Mucosa of stomach (tissue), 1 donor: Measurements from ENCODE around the gene ALKAL2.

Source experiments
- H3K27me3 ChIP-seq: one replicate; pipeline ENCODE4 v1.7.0; 2013; ENCODE audit warnings: mild to moderate bottlenecking, low read length; ENCODE audit not compliant: control insufficient read depth, insufficient read depth
- H3K36me3 ChIP-seq: one replicate; pipeline ENCODE4 v1.7.0; 2013; ENCODE audit warnings: low read length; ENCODE audit not compliant: control insufficient read depth, insufficient read depth
- H3K4me1 ChIP-seq: one replicate; pipeline ENCODE4 v1.7.0; 2013; ENCODE audit warnings: mild to moderate bottlenecking, low read length; ENCODE audit not compliant: control insufficient read depth, insufficient read depth
- H3K4me3 ChIP-seq: one replicate; pipeline ENCODE4 v1.7.0; 2013; ENCODE audit warnings: low read length
- H3K9ac ChIP-seq: one replicate; pipeline ENCODE4 v1.7.0; 2013; ENCODE audit warnings: mild to moderate bottlenecking, low read length, moderate library complexity
- H3K9me3 ChIP-seq: one replicate; pipeline ENCODE4 v1.7.0; 2013; ENCODE audit warnings: mild to moderate bottlenecking, low read length, moderate library complexity; ENCODE audit not compliant: control insufficient read depth
- donor health status: Pancreatic carcinoma.

The ALKAL2 gene

DNA sequence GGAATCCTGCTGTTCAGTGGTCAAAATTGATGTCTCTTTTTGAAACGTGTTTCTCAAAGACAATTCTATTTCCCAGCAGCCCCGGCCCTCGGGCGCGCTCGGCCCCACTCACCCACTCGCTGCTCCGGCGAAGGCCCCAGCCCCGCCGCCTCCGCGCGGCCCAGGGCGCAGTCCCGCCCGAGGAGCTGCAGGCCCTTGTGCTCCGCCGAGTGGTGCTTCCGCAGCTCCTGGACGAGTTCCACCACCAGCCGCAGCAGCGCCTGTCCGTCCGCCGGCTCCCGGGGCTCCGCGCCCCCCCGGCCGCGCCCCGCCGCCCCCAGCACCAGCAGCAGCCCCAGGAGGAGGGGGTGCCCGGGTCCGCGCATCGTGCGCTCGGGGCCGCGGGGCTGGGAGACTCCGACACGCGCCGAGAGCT, 413 bp downstream of the ALKAL2 start:
- no peaks in the 10 kb centered on the region for H3K9me3 ChIP-seq
- H3K9ac ChIP-seq = no peak overlapping the region
- no peak overlapping the region for H3K4me3 ChIP-seq
- H3K36me3 ChIP-seq = no peaks in the 10 kb centered on the region
- peaks cover 8% of the 10 kb centered on the region for H3K4me1 ChIP-seq
- H3K27me3 ChIP-seq = peaks cover 31% of the 10 kb centered on the region

DNA sequence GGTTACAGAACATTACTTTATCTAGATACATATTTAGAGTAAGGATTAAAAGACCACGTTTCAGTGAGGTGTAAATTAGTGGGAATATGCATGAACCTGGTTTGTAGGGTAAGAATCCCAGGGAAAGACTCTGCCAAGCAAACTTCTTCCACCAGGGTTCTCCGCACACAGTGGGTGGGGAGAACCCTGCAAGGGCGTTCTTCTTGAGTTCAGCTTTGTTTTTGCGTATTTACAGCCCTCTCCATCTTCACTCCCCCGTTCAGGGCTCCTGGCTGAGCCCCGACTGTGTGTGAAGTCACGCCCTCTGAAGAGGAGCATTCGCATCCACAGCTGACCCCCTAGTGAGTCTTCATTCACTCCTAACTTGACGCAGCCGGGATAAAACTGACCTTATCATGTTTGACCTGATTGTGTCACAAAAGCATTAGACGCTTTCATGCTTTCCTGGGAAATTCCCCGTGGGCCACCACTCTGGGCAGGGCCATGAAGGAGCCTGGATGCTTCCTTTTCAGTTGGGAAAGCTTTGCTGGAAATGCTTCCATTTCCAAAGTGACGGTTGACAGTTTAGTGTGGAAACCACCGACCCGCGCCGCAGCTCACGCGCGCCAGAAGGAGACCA, 1.0 kb downstream of the ALKAL2 start:
- Histone ChIP-seq H3K4me3 (no peak overlapping the region), H3K27me3 (peaks cover 31% of the 10 kb centered on the region), H3K36me3 (no peaks in the 10 kb centered on the region), H3K9ac (no peak overlapping the region), H3K4me1 (peaks cover 8% of the 10 kb centered on the region), H3K9me3 (no peaks in the 10 kb centered on the region)

DNA sequence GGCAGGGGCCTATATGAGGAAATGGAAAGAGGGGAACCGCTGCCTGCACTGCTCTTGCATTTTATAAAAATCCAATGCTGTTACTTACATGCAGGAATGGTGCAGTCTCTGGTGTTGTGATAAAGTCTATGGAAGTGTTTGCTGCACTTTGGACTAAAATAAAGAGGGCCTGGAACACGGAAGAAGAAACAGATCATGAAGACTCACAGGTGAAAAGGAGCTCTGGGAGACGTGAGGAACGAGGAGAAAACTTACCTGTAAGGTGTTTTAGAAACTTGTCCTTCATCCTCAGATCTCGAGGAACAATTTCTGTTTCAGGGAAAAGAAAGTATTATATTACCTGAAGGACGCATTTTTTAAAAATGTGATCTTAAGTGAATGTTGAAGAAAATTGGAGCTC, 1.9 kb downstream of the ALKAL2 start:
- Histone ChIP-seq H3K27me3 (peaks cover 31% of the 10 kb centered on the region), H3K36me3 (no peaks in the 10 kb centered on the region), H3K4me1 (peaks cover 8% of the 10 kb centered on the region), H3K9me3 (no peaks in the 10 kb centered on the region), H3K9ac (no peak overlapping the region), H3K4me3 (no peak overlapping the region)

DNA sequence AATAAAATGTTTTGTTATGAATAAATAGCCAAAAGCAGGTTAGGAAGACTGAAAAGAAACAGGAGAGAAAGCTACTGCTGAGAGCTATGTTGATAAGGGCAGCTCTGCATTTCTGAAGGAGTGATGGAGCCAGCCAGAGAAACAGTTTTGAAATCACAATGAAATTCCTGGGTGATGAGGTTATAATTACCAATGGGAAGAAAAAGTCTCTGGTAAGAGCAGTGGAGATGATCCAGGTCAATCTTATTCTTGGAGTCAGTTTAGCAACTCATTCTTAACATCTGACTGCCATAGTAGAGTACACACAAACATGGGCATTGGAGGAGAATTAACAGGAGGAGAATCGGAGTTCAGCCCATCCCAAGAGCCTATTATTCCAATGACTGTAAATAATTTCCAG, 2.4 kb downstream of the ALKAL2 start:
- Histone ChIP-seq H3K4me3 (no peak overlapping the region), H3K4me1 (peaks cover 8% of the 10 kb centered on the region)

DNA sequence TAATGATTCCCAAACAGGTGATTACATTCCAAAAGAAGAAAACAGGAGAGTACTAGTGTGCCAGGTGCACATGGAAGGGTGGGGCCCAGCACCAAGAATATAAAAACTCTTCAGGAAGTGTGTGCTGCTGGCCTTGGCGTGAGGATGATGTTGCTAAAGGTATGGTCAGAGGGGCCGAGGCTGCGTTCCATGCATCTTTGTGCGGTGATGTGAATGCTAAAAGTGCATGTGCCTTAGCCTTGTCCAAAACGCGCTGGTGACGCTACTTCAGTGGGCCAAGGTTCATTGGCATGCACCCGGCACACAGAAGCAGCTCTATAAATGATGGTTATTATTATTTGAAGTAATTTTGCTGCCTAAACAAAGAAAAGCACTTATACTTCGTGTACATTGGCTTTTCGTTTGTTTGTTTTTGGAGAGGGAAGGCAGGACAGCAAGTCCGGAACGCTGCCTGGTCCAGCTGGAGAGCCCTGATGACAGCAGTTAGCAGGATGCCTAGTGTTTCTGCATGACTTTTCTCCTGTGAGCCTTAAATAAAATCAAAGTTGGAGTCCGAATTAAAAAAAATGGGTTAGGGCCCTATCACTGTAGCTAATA, 2.9 kb downstream of the ALKAL2 start:
- no peak overlapping the region for H3K4me3 ChIP-seq
- H3K9me3 ChIP-seq = no peaks in the 10 kb centered on the region
- no peak overlapping the region for H3K9ac ChIP-seq
- H3K36me3 ChIP-seq = no peaks in the 10 kb centered on the region
- H3K4me1 ChIP-seq = peaks cover 8% of the 10 kb centered on the region
- H3K27me3 ChIP-seq = peaks cover 24% of the 10 kb centered on the region

More for the DNA sequence above, 2.4 kb downstream of the ALKAL2 start:
- Histone ChIP-seq H3K9me3 (no peaks in the 10 kb centered on the region), H3K9ac (no peak overlapping the region), H3K36me3 (no peaks in the 10 kb centered on the region), H3K27me3 (peaks cover 26% of the 10 kb centered on the region)

DNA sequence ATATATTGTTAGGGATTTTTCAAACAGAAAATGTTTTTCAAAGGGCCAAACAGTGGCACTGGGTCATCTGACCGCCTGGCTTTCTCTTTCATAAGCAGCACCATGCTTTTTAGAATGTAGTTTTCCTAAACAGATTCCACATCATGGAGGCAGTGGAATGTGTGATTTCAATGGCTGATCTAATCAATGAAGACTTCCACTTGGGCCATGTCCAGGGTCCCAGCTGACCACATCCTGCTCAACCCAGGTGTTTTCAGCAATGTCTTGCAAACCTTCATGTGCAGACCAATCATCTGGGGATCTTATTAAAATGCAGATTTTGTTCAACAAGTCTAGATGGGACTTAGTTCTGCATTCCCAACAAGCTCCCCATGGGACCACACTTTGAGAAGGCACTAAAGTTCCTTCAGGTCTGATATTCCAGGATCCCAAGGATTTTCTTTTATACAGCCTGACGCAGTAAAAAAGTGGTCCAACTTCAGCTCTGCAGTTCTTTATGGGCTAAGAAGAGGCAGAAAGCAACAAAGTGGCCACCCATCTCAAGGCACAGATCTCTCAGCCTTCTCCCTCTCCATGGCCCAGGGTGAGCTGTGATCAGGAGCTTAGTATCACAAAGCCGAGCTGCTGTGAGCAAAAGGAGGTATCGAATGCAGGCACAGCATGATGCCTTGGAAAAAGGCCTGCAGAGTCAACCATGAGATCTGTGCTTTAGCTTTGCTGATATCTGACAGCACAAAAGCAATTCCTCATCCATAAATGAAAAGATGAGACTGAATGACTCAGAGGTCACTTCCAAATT, 3.7 kb downstream of the ALKAL2 start:
- Histone ChIP-seq H3K9ac (no peak overlapping the region), H3K9me3 (no peaks in the 10 kb centered on the region), H3K27me3 (peaks cover 16% of the 10 kb centered on the region), H3K4me3 (no peak overlapping the region), H3K36me3 (no peaks in the 10 kb centered on the region), H3K4me1 (peaks cover 3% of the 10 kb centered on the region)

DNA sequence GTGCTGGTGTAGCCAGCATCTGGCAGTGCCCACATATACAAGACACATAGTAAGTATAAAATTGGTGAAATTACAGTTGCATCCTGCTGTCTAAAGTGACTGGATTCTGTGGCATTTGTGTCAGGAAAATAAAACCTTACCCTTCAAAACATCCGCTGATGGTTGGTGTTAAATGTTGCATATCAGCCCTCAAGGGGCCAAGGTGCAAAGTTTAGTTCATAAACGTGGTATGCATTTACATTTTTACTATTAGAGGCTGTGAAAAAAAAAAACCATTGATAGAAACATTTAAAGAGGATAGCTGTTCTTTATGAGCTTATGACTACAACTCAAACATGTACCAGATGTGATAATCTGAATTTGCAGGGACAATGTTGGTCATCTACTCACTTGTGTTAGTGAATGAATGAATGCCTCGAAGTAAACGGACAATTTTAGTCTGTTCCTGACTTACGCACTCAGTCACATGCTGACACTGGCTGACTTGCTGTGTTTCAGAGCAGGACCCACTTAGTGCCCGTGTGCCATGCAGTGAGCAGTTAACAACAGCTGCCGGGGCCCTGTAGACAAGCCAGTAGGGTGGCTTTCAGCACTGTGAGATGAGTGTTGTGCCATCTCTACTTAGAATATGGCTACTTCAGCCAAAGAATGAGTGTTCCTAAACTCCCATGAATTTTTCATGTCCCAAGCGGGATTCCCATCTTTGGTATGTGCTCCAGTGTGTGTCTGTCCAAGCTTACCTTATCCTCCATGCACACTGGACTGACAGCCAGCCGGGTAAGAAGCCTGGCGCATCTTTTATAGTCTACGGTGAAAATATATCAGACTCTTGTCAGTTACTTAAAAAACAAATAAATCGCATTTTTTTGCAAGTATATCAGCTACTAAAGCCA, 5.3 kb downstream of the ALKAL2 start:
- H3K27me3 ChIP-seq = peaks cover 12% of the 10 kb centered on the region
- no peaks in the 10 kb centered on the region for H3K9me3 ChIP-seq
- H3K9ac ChIP-seq = no peak overlapping the region
- H3K4me1 ChIP-seq = no peaks in the 10 kb centered on the region
- H3K4me3 ChIP-seq = no peak overlapping the region
- H3K36me3 ChIP-seq = peaks cover 5% of the 10 kb centered on the region

DNA sequence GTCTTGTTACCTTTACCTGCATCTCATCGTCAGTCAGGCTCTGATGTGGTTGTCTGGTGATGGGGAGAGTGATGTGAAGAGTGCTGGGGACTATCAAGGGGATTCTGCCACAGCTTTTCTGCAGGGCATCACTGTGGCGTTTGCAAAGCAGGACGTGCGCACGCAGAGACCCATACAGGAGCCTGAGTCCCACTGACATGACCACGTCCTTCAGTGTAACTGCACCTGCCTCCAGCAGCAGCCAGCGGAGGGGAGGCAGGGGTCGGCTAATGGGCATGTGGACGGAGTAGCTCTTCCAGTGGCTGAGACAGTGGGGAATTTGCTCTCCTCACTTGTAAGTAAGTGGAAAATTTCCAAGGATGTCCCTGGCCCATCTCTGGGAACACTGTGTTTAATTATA, 6.5 kb downstream of the ALKAL2 start:
- H3K9ac ChIP-seq = no peak overlapping the region
- peaks cover 5% of the 10 kb centered on the region for H3K36me3 ChIP-seq
- H3K27me3 ChIP-seq = peaks cover under 1% of the 10 kb centered on the region
- H3K9me3 ChIP-seq = no peaks in the 10 kb centered on the region
- no peak overlapping the region for H3K4me3 ChIP-seq
- no peaks in the 10 kb centered on the region for H3K4me1 ChIP-seq

DNA sequence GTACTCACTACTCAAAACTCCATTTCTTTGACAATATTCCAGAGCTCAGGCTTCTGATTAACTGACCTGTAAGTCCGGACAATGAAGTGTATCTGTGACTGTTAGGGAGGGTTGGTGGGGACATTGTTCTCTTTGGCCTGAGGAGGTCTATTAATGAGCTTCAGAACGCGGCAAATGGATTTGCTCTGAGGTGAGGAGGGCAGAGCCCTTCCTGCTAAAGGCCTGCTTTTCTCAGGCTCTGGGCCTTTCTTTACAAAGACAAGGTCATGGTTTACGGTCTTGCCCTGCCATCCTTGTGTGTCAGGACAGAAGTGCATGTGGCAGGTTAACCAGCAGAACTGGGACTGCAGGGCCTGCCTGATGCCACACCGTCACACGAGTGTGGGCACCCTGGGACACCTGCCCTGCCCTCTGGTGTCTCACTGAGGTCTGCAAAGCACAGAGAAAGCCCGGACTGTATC, 7.2 kb downstream of the ALKAL2 start:
- Histone ChIP-seq H3K4me3 (no peak overlapping the region), H3K27me3 (no peaks in the 10 kb centered on the region), H3K36me3 (peaks cover 5% of the 10 kb centered on the region), H3K4me1 (no peaks in the 10 kb centered on the region), H3K9me3 (no peaks in the 10 kb centered on the region), H3K9ac (no peak overlapping the region)

DNA sequence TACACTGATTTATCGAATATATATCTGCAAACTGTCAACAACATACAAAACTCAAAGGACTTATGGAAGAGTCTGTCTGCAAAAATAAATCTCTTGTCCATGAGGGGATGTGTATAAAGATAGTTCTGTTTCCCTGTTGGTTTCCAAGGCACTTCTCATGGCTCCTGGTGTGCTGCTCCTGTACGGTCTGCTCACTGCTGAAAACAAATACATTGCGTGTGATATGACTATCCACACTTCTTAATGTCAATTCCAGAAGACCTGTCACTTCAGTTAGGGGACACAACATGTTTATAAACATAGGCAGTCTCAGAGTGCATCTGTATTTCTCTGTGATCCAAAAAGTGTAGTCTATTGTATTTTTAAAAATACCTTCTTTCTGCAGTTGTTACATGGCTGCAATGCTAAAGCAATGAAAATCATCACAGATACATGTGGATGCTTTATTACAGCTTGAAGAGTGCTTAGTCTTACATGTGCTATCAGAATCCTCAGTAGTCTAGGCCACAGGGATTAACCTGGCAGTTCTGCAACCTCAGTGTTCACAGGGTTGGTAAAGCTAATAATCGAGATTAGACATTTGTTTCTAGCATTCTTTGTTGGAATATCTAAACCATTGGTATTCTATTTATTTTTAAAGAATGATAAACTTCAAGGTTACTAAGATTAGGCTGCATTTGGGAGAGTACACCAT, 7.8 kb downstream of the ALKAL2 start:
- Histone ChIP-seq H3K9me3 (no peaks in the 10 kb centered on the region), H3K27me3 (no peaks in the 10 kb centered on the region), H3K36me3 (peaks cover 5% of the 10 kb centered on the region), H3K4me3 (no peak overlapping the region), H3K9ac (no peak overlapping the region), H3K4me1 (no peaks in the 10 kb centered on the region)

DNA sequence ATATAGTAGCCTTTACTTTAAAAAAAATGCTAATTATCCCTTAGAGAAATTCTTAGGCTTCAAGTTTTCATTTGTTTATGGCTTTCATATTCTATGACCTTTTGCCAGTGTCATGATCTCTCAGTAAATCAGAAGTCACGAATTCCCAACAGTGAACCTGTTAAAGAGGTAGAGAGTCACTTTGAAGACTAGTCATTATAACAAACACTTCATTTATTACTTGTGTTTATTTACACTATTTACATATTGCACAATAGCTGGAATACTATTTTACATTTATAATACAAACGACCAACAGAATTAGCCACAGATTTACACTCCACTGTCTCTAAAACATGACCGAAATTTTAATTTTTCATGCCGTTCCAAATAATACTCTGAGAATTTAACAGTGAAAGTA, 8.5 kb downstream of the ALKAL2 start:
- Histone ChIP-seq H3K4me3 (no peak overlapping the region), H3K4me1 (no peaks in the 10 kb centered on the region), H3K9ac (no peak overlapping the region), H3K36me3 (peaks cover 5% of the 10 kb centered on the region), H3K9me3 (no peaks in the 10 kb centered on the region), H3K27me3 (no peaks in the 10 kb centered on the region)
